Dendritic cell treated with granulocyte-macrophage colony-stimulating factor and Interleukin-4, amounts not matched to agents 40 ng/mL and 50 ng/mL, for 4 days (primary cell): Measurements from ENCODE around the gene SMG6.
"Not testable (repeated sequence)": the region's sequence is repeated elsewhere in the genome, so short reads cannot be mapped to it uniquely, and the experiment has no call there.

Experiments used
- H3K27ac Mint-ChIP-seq: one replicate; pipeline ENCODE4 v1.8.0; 2022; ENCODE audit warnings: mild to moderate bottlenecking, mixed read lengths
- H3K27me3 Mint-ChIP-seq: one replicate; pipeline ENCODE4 v1.8.0; 2022; ENCODE audit warnings: mild to moderate bottlenecking, mixed read lengths
- H3K36me3 Mint-ChIP-seq: one replicate; pipeline ENCODE4 v1.8.0; 2022; ENCODE audit warnings: low read depth, mixed read lengths
- H3K4me1 Mint-ChIP-seq: one replicate; pipeline ENCODE4 v1.8.0; 2022; ENCODE audit warnings: low read depth, mixed read lengths
- H3K4me3 Mint-ChIP-seq: one replicate; pipeline ENCODE4 v1.8.0; 2022; ENCODE audit warnings: mild to moderate bottlenecking, moderate library complexity, mixed read lengths
- H3K9me3 Mint-ChIP-seq: one replicate; pipeline ENCODE4 v1.8.0; 2022; ENCODE audit warnings: mixed read lengths
- intact Hi-C: fragments of 100-400 bp; cut with micrococcal nuclease; formaldehyde crosslinking; loops from one replicate; pipeline ENCODE4 v1.15.0; 2022

SMG6 gene

DNA sequence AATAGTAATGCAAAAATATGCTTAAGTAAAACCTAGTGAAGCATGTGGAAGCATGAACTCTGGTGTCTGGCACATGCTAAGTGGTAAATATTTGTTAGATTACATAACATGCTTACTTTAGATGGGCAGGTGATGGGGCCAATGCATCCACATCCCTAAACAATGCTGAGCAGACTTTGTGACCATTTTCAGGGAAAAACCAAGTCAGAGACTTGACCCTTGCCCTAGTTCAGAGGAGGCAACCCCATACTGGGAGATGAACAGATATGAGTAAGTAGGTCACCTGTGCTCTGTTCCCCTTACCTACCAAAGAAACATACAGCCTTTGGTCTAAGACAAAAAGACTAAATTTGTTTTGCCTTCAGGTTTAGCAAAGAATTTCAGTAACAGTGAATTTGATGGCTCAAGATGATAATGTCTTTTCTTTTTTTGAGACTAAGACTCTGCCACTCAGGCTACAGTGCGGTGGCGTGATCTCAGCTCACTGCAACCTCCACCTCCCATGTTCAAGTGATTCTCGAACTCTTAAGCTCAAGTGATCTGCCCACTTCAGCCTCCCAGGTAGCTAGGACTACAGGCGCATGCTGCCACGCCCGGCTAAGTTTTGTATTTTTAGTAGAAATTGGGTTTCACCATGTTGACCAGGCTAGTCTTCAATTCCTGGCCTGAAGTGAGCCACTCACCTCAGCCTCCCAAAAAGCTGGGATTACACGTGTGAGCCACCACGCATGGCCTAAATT lies 157.3 kb downstream of the SMG6 start:
- intact Hi-C loops, result no loop called here
- Mint-ChIP-seq H3K36me3 (peaks cover 54% of the 10 kb centered on the region), H3K27ac (no peak overlapping the region), H3K27me3 (no peaks in the 10 kb centered on the region), H3K4me3 (no peak overlapping the region), H3K9me3 (no peaks in the 10 kb centered on the region), H3K4me1 (no peaks in the 10 kb centered on the region)

DNA sequence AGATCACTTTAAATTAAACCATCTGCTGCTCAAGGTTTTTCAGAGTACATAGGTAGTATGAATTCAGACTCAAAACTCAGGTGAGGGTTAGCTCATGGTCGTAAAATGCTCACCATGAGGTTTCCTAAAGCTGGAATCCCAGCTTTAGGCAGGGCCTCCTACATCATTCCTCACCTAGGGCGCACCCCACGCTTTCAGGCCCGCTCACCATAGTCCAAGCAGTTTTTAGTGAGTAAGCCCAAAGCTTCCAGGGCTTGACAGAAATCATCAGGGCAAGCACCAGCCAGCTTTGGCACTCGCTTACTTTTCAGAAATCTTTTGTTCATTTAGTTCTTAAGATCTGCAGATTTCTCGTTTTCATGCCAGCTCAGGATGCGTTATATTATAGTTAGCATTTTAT lies 158.9 kb downstream of the SMG6 start:
- Mint-ChIP-seq H3K9me3 (no peaks in the 10 kb centered on the region), H3K27ac (no peak overlapping the region), H3K36me3 (peaks cover 37% of the 10 kb centered on the region), H3K4me1 (no peaks in the 10 kb centered on the region), H3K27me3 (no peaks in the 10 kb centered on the region), H3K4me3 (no peak overlapping the region)
- intact Hi-C loops, result no loop called here

- Mint-ChIP-seq H3K27ac (no peak overlapping the region), H3K9me3 (no peaks in the 10 kb centered on the region), H3K4me3 (no peak overlapping the region), H3K4me1 (peaks cover 11% of the 10 kb centered on the region), H3K36me3 (peaks cover 24% of the 10 kb centered on the region), H3K27me3 (no peaks in the 10 kb centered on the region)
- intact Hi-C loops, result no loop called here
Observed at GRCh38 chr17:2143332-2143731, 160.3 kb downstream of the SMG6 start.

GRCh38 chr17:2142682-2143081 lies 160.9 kb downstream of the SMG6 start:
- H3K4me3 Mint-ChIP-seq, intact Hi-C loops, H3K27me3 Mint-ChIP-seq, H3K27ac Mint-ChIP-seq, H3K9me3 Mint-ChIP-seq: not testable (repeated sequence)
- H3K36me3 Mint-ChIP-seq, result peaks cover 20% of the 10 kb centered on the region
- H3K4me1 Mint-ChIP-seq, result peaks cover 17% of the 10 kb centered on the region

DNA sequence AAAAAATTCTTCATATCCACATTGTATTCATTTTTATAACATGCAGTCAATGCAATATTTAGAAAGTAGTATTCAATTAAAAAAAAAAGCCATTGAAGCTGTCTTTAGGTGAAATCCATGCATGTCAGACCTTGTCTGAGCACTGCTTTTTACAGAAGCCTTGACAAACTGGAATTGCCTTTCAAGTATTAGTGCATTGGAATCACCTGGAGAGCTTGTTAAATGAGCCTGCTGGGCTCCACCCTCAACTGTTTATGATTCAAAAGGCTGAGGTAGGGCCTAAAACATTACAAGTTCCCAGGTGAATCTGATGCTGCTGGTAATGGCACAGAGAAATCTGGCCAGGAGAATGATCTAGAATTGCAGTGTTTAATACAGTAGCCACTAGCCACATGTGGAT lies 162.9 kb downstream of the SMG6 start:
- Mint-ChIP-seq H3K27me3 (no peaks in the 10 kb centered on the region), H3K36me3 (peaks cover 13% of the 10 kb centered on the region), H3K9me3 (no peaks in the 10 kb centered on the region), H3K4me1 (peaks cover 29% of the 10 kb centered on the region), H3K4me3 (no peak overlapping the region), H3K27ac (no peak overlapping the region)
- intact Hi-C loops, result no loop called here

DNA sequence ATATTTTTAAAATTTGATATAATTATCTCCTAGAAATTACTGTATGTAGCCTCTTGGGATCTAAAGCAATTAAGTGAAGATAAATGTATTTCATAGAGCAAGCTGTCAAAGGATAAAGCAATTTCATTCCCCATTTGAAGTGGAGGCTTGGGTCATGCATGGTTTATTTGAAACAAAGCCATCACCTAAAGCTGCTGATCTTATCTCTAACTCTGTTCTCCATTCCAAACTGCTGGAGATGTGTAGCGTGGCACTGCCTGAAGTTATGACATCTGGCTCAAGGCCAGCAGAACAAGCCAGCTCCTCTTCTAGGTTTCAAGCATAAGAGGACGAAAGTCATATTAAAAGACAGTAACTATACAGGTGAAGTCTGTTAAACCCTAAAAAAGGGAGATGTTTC lies 164.8 kb downstream of the SMG6 start:
- intact Hi-C loops, result loop anchor here (5.0 kb wide), 1 partner anchor 51 kb away; no protein-coding TSS in a partner anchor
- Mint-ChIP-seq H3K27ac (no peak overlapping the region), H3K4me3 (no peak overlapping the region), H3K9me3 (no peaks in the 10 kb centered on the region), H3K4me1 (peaks cover 29% of the 10 kb centered on the region), H3K27me3 (no peaks in the 10 kb centered on the region), H3K36me3 (no peaks in the 10 kb centered on the region)

GRCh38 chr17:2138318-2138717 lies 165.3 kb downstream of the SMG6 start:
- intact Hi-C loops, result loop anchor here (5.0 kb wide), 1 partner anchor 51 kb away; no protein-coding TSS in a partner anchor
- Mint-ChIP-seq H3K4me1 (peaks cover 29% of the 10 kb centered on the region), H3K4me3 (no peak overlapping the region), H3K36me3 (no peaks in the 10 kb centered on the region), H3K27ac (peak overlapping the region; percentile 79), H3K27me3 (no peaks in the 10 kb centered on the region), H3K9me3 (no peaks in the 10 kb centered on the region)

GRCh38 chr17:2137342-2138098 lies 166.1 kb downstream of the SMG6 start:
- H3K27ac Mint-ChIP-seq, result peak overlapping the region; percentile 79
- H3K4me3 Mint-ChIP-seq, result no peak overlapping the region
- intact Hi-C loops, result loop anchor here (1.0 to 5.0 kb wide), 2 partner anchors 13 to 50 kb away; no protein-coding TSS in a partner anchor
- no peaks in the 10 kb centered on the region for H3K9me3 Mint-ChIP-seq
- H3K4me1 Mint-ChIP-seq, result peaks cover 29% of the 10 kb centered on the region
- H3K27me3 Mint-ChIP-seq, result no peaks in the 10 kb centered on the region
- H3K36me3 Mint-ChIP-seq, result peaks cover 7% of the 10 kb centered on the region

DNA sequence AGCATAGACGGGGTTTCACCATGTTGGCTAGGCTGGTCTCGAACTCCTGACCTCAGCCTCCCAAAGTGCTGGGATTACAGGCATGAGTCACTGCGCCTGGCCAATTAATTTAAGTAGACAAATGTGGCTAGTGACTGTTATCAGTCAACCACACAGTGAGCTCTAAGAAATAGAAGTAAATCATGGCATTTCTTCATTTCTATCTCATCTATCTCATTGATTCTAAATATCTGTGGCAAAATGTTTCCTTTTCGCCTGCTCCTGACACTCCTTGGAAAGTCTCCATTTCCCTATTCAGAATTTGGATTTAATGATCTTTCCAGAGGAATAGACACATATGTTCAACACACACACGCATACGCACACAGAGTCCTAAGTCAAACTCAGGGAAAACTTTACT lies 167.3 kb downstream of the SMG6 start:
- H3K27ac Mint-ChIP-seq, result no peak overlapping the region
- no peaks in the 10 kb centered on the region for H3K27me3 Mint-ChIP-seq
- intact Hi-C loops, result loop anchor here (5.0 kb wide), 1 partner anchor 49 kb away; no protein-coding TSS in a partner anchor

DNA sequence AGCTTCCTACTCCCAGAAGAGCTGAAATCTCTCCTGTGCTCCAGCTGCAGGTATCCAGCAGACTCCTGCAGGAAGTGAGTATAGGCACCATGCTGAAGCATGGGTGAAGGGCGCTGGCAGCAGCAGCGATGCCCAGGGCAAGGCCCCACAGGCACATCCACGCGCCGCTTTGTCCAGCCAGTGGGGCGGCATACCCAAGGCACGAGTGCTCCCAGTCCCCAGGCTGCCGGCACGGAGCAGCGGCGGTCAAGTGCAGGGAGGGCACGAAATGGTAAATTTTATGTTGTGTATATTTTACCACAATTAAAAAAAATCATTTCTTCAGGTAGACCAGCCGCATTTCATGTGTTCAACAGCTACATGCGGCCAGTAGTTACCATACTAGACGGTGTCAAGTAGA lies 175.6 kb downstream of the SMG6 start:
- intact Hi-C loops, result no loop called here
- Mint-ChIP-seq H3K27ac (no peak overlapping the region), H3K9me3 (no peaks in the 10 kb centered on the region), H3K4me1 (peaks cover 34% of the 10 kb centered on the region), H3K4me3 (no peak overlapping the region), H3K27me3 (peaks cover 3% of the 10 kb centered on the region), H3K36me3 (peaks cover 18% of the 10 kb centered on the region)

More for the DNA sequence above, 167.3 kb downstream of the SMG6 start:
- Mint-ChIP-seq H3K4me3 (no peak overlapping the region), H3K36me3 (peaks cover 7% of the 10 kb centered on the region), H3K9me3 (no peaks in the 10 kb centered on the region), H3K4me1 (peaks cover 29% of the 10 kb centered on the region)

DNA sequence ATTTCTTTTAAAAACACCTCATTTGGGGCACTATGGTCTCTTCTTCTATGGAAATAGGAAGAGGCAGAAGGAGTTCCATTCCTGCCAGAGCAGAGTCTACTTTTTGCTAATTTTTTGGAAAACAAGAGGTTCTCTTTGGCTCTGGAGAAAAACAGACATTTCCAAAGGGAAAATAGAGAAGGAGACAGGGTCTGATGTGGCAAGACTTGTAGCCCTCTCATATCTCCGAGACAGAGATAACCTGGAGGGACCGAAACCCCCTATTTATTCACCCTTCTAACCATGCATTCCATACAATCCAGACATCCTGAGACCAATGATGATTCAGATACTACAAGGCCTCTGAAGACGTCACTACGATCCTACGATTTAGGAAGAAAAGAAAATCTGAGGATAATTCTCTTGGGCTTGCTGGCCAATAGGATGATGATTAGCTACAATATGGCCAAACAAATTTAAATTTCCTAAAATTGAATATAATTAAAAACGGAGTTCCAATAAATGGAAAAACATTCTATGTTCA lies 178.5 kb downstream of the SMG6 start:
- no peak overlapping the region for H3K4me3 Mint-ChIP-seq
- peaks cover 61% of the 10 kb centered on the region for H3K4me1 Mint-ChIP-seq
- intact Hi-C loops, result no loop called here
- peak overlapping the region; percentile 90 for H3K27ac Mint-ChIP-seq
- H3K27me3 Mint-ChIP-seq, result peaks cover 3% of the 10 kb centered on the region
- H3K36me3 Mint-ChIP-seq, result peaks cover 19% of the 10 kb centered on the region
- H3K9me3 Mint-ChIP-seq, result no peaks in the 10 kb centered on the region

- peaks cover 23% of the 10 kb centered on the region for H3K36me3 Mint-ChIP-seq
- intact Hi-C loops, result loop anchor here (1.0 kb wide), 1 partner anchor 13 kb away; no protein-coding TSS in a partner anchor
- no peaks in the 10 kb centered on the region for H3K9me3 Mint-ChIP-seq
- H3K27me3 Mint-ChIP-seq, result peaks cover 3% of the 10 kb centered on the region
- H3K4me3 Mint-ChIP-seq, result no peak overlapping the region
- H3K4me1 Mint-ChIP-seq, result peaks cover 65% of the 10 kb centered on the region
- peak overlapping the region; percentile 90 for H3K27ac Mint-ChIP-seq
Observed at GRCh38 chr17:2124391-2124790, 179.2 kb downstream of the SMG6 start.

DNA sequence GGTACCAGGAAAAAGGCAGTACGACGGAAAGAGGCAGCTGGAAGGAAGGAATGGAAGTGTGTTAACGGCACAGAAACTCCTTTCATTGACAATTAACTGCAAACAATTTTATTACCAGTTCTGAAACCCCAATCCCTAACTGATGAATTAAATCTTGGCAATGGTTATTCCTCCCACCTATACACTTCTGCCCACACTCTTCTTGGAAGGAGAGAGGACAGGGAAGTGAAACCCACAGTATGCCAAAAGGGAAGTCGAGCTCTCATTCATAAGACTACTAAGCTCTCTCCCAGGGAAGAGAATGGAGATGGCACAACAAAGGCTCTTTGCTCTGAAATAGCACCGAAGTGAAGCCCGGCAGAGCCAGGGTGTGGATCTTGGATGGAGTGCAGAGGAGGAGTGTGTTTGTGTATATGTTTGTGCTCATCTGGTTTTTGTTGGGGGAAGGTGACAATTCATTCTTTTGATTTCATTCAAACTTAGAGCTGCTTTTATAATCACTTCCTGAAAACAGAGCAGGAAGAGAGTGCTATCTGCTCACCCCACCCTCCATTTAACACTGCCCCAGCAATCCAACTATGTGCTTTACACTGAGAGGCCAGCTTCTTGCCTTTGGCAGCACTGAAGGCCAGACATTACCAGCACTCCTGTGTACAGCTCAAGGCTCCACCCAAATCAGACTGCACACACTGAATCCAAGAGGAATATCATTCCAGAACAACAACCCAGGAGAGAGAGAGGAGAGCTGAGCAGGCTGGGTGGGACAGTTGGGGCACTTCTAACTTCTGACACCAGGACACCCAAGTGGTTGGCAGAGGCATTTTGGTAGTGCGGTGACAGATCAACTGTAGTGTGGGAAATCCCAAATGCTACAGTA lies 180.0 kb downstream of the SMG6 start:
- Mint-ChIP-seq H3K27ac (peak overlapping the region; percentile 90), H3K9me3 (no peaks in the 10 kb centered on the region), H3K4me1 (peaks cover 65% of the 10 kb centered on the region), H3K36me3 (peaks cover 23% of the 10 kb centered on the region), H3K4me3 (peak overlapping the region; percentile 63), H3K27me3 (peaks cover 2% of the 10 kb centered on the region)
- intact Hi-C loops, result loop anchor here (1.0 to 2.0 kb wide), 3 partner anchors 14 to 35 kb away; no protein-coding TSS in a partner anchor
